ENCODE data around the gene RAB32.

- no peak for TF ChIP-seq POLR2A (IDR thresholded peaks at IDR 0.05; ENCODE audit: low read depth, low read length)
- TF ChIP-seq POLR2AphosphoS5 (IDR thresholded peaks at IDR 0.05; ENCODE audit: low read depth, low read length) = no peak
- no peak for TF ChIP-seq TAF1 (IDR thresholded peaks at IDR 0.05; ENCODE audit: low read depth, low read length)
- no peak for TF ChIP-seq SPI1 (IDR thresholded peaks at IDR 0.05; ENCODE audit: low read depth, low read length)
Observed at GRCh38 chr6:146581968-146582367, 38.3 kb downstream of the RAB32 start.
